GM19468 (cell line): ENCODE measurements around the gene NHP2.

Experiments
- ATAC-seq: cut with Tn5 transposase; IDR thresholded peaks from one replicate; pipeline ENCODE4 v1.9.1; 2021; ENCODE audit warnings: mild to moderate bottlenecking, moderate library complexity, moderate number of reproducible peaks; ENCODE audit not compliant: unreplicated experiment; ENCODE audit errors: extremely low read depth

The NHP2 gene

GRCh38 chr5:178116143-178116885 is 37.4 kb downstream of the NHP2 start:
- no peak for ATAC-seq

GRCh38 chr5:178115814-178116142 is 37.9 kb downstream of the NHP2 start:
- no peak for ATAC-seq

- ATAC-seq = no peak
Measured at GRCh38 chr5:178115136-178115813, 38.4 kb downstream of the NHP2 start.

DNA sequence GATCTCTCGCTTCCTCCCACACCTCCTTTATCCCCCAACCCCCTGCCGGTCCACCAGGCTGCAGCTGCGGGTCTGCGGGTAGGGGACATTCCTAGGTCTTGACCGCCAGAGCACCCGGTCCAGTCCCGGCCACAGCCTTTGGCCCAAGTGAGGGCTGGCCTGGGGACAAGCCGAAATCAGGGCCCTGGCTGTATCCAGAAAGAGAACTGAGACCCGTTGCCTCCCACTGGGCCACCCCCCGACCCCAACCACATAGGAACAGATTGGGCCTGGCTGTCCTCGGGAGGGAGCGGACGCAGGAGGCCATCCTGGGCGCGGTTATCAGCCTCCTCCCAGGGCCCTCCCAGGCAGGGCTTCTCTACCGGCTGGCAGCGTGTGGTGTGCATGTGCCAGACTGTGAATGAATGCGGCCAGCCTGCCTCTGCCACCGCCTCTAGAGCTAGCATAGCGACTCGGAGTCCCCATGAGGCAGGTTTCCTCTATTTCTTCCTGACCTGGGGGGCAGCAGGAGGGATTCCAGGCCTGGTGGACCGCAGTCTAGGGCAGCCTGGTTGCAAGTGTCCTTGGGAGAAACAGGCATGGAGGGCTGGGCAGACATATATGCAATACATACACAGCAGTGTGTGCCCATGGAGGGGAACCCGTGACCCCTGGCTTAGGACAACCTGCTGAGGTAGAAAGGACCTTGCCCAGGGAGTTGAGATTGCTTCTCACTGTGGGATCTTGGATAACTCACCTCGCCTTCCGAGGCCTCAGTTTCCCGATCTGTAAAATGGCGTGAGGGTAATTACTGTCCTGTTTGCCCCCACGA is 39.2 kb downstream of the NHP2 start:
- ATAC-seq = no peak

- ATAC-seq = peak; percentile 3
Measured at GRCh38 chr5:178113841-178114324, 39.8 kb downstream of the NHP2 start.

DNA sequence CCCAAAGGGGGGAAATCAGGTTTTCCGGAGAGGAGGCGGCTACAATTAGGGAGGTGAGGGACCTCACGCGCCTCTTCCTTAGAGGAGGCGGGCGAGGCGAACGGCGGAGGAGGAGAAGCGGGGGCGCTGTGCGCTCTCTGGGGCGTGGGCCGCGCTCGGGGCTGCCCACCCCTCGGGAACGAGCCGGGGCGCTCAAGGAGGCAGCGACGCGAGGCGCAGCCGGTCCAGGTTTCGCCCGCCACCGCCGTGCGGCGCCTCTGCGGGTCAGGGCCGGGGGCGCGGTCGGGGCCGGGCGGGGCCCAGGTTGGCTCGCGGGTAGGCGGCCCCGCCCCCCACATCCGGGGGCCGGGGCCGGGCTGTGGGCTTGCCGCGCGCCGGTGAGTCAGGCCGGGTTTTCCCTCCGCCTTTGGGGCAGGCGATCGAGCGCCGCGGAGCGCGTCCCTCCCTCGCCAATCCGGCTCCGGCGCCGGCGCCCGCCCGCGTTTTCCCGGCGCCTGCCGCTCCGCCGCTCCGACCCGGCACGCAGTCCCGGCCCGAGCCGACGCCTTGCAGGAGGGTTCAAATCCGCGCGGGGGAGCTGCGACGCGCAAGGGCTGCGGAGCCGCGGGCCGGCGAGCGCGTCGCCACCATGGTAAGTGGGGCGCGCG is 40.4 kb downstream of the NHP2 start, which contains the start of gene N4BP3:
TSS of gene N4BP3 (plus strand) at position 392 of the 647 bp plus-strand sequence. CDS start 6,052 bp downstream, outside the sequence.
- peak; percentile 42 for ATAC-seq

DNA sequence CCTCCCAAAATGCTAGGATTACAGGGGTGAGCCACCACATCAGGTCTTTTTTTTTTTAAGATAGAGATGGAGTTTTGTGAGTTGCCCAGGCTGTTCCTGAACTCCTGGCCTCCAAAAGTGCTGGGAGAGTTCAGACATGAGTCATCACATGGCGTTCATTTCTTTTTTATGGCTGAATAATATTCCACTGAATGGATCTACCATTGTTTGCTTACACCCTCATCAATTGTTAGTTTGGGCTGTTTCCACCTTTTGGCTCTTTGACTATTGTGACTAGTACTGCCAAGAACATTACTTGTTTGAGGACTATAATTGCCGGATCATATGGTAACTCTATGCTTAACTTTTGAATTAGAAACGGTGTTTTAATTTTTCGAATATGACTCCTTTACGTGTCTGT is 41.1 kb downstream of the NHP2 start:
- ATAC-seq = no peak

- no peak for ATAC-seq
Measured at GRCh38 chr5:178111925-178112324, 41.8 kb downstream of the NHP2 start.

- no peak for ATAC-seq
Measured at GRCh38 chr5:178110511-178110910, 43.2 kb downstream of the NHP2 start.

DNA sequence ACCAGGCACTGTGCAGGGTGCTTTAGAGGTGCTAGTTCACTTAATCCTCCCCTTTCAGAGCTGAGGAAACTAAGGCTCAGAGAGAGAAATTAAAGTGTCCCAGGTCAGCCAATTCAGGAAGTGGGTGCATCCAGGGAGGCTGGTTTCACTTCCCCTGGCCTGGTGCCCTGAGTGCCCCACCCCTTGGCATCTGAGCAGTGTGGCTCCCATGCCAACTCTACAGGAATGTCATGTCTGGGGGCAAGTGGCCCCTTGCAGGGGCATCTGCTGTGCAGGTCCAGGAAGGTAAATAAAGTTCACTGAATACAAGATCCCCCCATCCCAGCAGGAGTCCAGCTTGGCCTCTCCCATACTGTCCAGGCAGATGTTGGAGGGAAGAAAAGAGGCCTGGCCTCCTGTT is 44.7 kb downstream of the NHP2 start:
- no peak for ATAC-seq

- no peak for ATAC-seq
Measured at GRCh38 chr5:178108446-178108845, 45.2 kb downstream of the NHP2 start.

DNA sequence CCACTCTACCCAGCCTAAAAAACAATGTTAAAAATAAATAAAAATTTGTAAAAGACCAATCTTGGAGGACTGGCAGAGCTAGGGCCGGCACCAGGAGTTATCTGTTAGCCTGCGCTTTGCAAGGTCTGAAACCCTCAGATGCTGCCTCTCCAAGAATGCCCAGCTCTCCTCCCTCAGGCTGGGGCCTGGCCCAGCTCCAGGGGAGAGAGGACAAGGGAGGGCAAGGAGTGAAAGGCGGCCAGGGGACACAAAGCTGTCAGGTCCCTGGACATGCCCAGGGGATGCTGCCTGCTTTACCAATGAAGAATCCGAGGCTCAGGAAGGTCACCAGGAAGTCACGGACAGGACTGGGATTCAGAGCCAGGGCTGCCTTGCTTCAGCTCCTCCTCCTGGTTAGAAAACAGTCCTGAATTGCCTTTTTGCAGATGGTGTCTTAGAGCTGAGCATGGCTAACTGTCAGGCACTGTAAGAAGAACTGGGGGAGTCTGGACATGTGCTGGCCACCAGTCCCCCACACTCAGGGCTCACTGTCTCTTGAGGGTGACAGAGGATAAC is 45.9 kb downstream of the NHP2 start:
- ATAC-seq = no peak

DNA sequence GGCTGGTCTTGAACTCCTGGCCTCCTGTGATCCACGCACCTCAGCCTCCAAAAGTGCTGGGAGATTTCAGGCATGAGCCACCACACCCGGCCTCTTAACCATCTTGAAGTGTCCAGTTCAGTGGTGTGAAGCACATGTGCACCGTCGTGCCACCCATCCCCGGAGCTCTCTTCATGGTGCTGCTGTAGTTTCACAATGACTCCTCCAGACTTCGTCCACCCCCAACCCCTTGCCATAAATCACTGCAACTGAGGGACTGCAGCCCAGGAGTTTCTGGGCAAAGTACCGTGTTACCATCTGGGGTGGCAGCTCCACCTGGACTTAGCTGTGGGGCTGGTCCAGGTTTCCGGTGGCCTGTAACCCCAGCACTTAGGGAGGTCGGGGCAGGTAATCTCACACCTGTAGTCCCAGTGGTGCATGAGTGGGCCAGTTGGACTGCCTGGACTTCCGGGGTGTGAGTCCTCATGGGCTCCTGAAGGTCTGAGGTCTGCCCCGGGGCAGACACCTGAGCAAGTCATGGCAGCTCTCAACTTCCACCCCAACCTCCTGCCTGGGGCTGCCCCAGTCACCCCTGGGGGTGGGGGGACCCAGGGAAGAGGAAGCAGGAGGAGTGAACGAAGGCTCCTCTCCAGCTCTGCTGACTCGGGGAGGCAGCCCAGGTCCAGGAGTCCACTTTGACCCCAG is 47.0 kb downstream of the NHP2 start:
- ATAC-seq = peak; percentile 50

DNA sequence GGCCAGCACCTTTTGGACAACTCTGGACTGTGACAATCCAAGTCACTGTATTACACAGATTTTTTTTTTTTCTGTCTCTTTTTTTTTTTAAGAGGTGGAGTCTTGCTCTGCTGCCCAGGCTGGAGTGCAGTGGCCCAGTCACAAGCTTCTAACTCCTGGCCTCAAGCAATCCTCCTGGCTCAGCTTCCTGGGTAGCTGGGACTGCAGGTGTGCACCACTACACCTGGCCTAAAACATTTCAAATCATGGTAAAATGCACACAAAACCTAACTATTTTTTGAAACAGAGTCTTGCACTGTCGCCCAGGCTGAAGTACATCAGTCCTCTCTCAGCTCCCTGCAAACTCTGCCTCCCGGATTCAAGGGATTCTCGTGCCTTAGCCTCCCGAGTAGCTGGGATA is 47.6 kb downstream of the NHP2 start:
- ATAC-seq = no peak

GRCh38 chr5:178104492-178104891 is 49.2 kb downstream of the NHP2 start:
- no peak for ATAC-seq

DNA sequence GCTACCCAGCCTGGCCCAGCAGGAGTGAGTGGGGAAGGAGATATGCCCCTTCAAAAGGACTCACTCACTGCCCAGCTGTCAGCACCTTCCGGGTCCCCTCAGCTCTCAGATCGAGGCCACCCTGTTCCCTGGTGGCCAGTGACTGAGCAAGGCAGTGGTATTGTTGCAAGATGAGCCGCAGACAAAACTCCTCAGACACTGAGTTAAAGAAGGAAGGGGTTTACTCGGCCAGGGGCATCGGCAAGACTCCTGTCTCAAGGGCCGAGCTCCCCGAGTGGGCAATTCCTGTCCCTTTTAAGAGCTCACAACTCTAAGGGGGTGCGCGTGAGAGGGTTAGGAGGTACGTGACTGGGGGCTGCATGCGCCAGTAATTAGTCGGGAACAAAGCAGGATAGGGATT is 50.1 kb downstream of the NHP2 start:
- no peak for ATAC-seq
